SK-N-SH (cell line): Measurements from ENCODE around the gene DLG3. TPM values are rescaled to one million over a fixed set of nuclear protein-coding genes. Genes with fewer than 3 reads are reported as not detected.

Source experiments
- CTCF ChIA-PET: fragments of 300-600, 350-600 bp; formaldehyde crosslinking; extraction: SDS; loops from one replicate; lab custom pipeline; 2021; lab: Yijun Ruan, JAX
- POLR2A ChIA-PET: fragments of 350-600 bp; sonication (Branson Sonifier 250); formaldehyde crosslinking; extraction: SDS; loops from one replicate; lab custom pipeline; 2020; ENCODE audit warnings: antibody characterized with exemption, inconsistent platforms; lab: Yijun Ruan, JAX
- DNase-seq: peaks from one replicate; pipeline ENCODE4 v3.0.0; 2012
- H2AFZ ChIP-seq: fragments of 200-600 bp; sonication (generic); 2 replicates; pipeline ENCODE4 v1.8.1; 2016; ENCODE audit warnings: antibody characterized with exemption, mild to moderate bottlenecking, low read depth
- H3F3A ChIP-seq: fragments of 200-600 bp; sonication (generic); replicated peaks from 2 replicates; pipeline ENCODE3; 2016; ENCODE audit warnings: antibody characterized with exemption, mild to moderate bottlenecking; ENCODE audit not compliant: insufficient read depth
- H3K27ac ChIP-seq, 2 experiments: fragments of 200-500 bp in 1 of 2; fragments of 200-600 bp in 1 of 2; sonication (Bioruptor generic) in 1 of 2; sonication (generic), shearing (Covaris generic) in 1 of 2; 2 replicates each; pipeline versions ENCODE4 v1.5.1 to v1.6.1; 2014 to 2016; ENCODE audit warnings: low read depth in 2 of 2, inconsistent platforms in 1 of 2, low read length in 1 of 2, mild to moderate bottlenecking in 1 of 2, mixed read lengths in 1 of 2
- H3K27me3 ChIP-seq: fragments of 200-600 bp; sonication (generic), shearing (Covaris generic); 2 replicates; pipeline ENCODE4 v1.6.1; 2016; ENCODE audit warnings: mixed run types; ENCODE audit not compliant: insufficient read depth
- H3K36me3 ChIP-seq, 2 experiments: fragments of 200-500 bp in 1 of 2; fragments of 200-600 bp in 1 of 2; sonication (Bioruptor generic) in 1 of 2; sonication (generic) in 1 of 2; replicated peaks in 1 of 2; 2 replicates each; pipeline versions ENCODE3 to v1.5.1; 2014 to 2016; ENCODE audit warnings: low read length in 1 of 2, mild to moderate bottlenecking in 1 of 2; ENCODE audit not compliant: insufficient read depth in 2 of 2, control insufficient read depth in 1 of 2
- H3K4me1 ChIP-seq, 2 experiments: fragments of 200-500 bp in 1 of 2; fragments of 200-600 bp in 1 of 2; sonication (Bioruptor generic) in 1 of 2; sonication (generic), shearing (Covaris generic) in 1 of 2; 2 replicates each; pipeline versions ENCODE4 v1.5.1 to v1.6.1; 2014 to 2016; ENCODE audit warnings: low read depth in 1 of 2, low read length in 1 of 2, mixed run types in 1 of 2; ENCODE audit not compliant: insufficient read depth in 2 of 2, control insufficient read depth in 1 of 2
- H3K4me2 ChIP-seq: fragments of 200-600 bp; sonication (generic), shearing (Covaris generic); 2 replicates; pipeline ENCODE4 v1.6.1; 2017; ENCODE audit warnings: mixed run types
- H3K4me3 ChIP-seq, 2 experiments: fragments of 200-500 bp in 1 of 2; fragments of 200-600 bp in 1 of 2; sonication (Bioruptor generic) in 1 of 2; sonication (generic), shearing (Covaris generic) in 1 of 2; 2 replicates each; pipeline versions ENCODE4 v1.5.1 to v1.8.1; 2014 to 2016; ENCODE audit warnings: low read depth in 2 of 2, inconsistent platforms in 1 of 2, low read length in 1 of 2, mild to moderate bottlenecking in 1 of 2, mixed read lengths in 1 of 2, moderate library complexity in 1 of 2
- H3K79me2 ChIP-seq: fragments of 200-600 bp; sonication (generic); 2 replicates; pipeline ENCODE4 v1.8.1; 2017; ENCODE audit warnings: mild to moderate bottlenecking; ENCODE audit not compliant: insufficient read depth
- H3K9ac ChIP-seq: fragments of 200-600 bp; sonication (generic); 2 replicates; pipeline ENCODE4 v1.6.1; 2017; ENCODE audit warnings: mixed run types
- H3K9me2 ChIP-seq: fragments of 200-600 bp; sonication (generic); 2 replicates; pipeline ENCODE4 v1.6.1; 2017; ENCODE audit warnings: mixed run types
- H3K9me3 ChIP-seq: fragments of 200-600 bp; sonication (generic); 2 replicates; pipeline ENCODE4 v1.6.1; 2017; ENCODE audit warnings: mixed run types, mild to moderate bottlenecking, moderate library complexity
- H4K20me1 ChIP-seq: fragments of 200-600 bp; sonication (generic); 2 replicates; pipeline ENCODE4 v1.6.1; 2017; ENCODE audit warnings: mild to moderate bottlenecking, mixed run types; ENCODE audit not compliant: insufficient read depth
- CTCF ChIP-seq: fragments of 200-600 bp; sonication (generic); IDR thresholded peaks from 2 replicates; pipeline ENCODE4 v1.6.1; 2017; ENCODE audit warnings: antibody characterized with exemption, mild to moderate bottlenecking, moderate library complexity
- FOXJ3 ChIP-seq: sonication (generic); formaldehyde crosslinking; IDR thresholded peaks from 2 replicates; pipeline ENCODE4 v1.5.1; 2020; ENCODE audit warnings: mild to moderate bottlenecking, missing genetic modification reagents
- RAD21 ChIP-seq: IDR thresholded peaks from 2 replicates; pipeline ENCODE4 v1.6.1; 2012; ENCODE audit warnings: mild to moderate bottlenecking, low read length
- REST ChIP-seq: IDR thresholded peaks from 2 replicates; pipeline ENCODE4 v1.6.1; 2012; ENCODE audit warnings: mild to moderate bottlenecking, low read depth, low read length, moderate library complexity
- SMC3 ChIP-seq: IDR thresholded peaks from 2 replicates; pipeline ENCODE4 v1.6.1; 2012; ENCODE audit warnings: low read depth, low read length, improper control_type of control experiment
- ZBTB33 ChIP-seq: IDR thresholded peaks from 2 replicates; pipeline ENCODE4 v1.4.0; 2012; ENCODE audit warnings: low read depth, borderline replicate concordance
- WGBS: methylation state at CpG from one replicate; pipeline ENCODE4 v1.1.6; 2017; ENCODE audit warnings: low lambda C conversion rate; 5-methylcytosine and 5-hydroxymethylcytosine counted together
- polyA plus RNA-seq, 3 experiments: library from polyadenylated mRNA; depleted of rRNA; stranded (reverse); fragments of >200 nt; gene quantifications; 2 replicates each; pipeline ENCODE4 v1.2.3, GENCODE V29; 2012

The DLG3 gene
- polyA plus RNA-seq, 1 of the 3 experiments (the other 2 are of a cell fraction), result 11.7 TPM

GRCh38 chrX:70432936-70433847 is 11.4 kb upstream of the DLG3 start (continued):
- no peak for TF ChIP-seq REST
- TF ChIP-seq FOXJ3 (CRISPR knock-in tag), result no peak
- TF ChIP-seq, all 33 proteins: peak for 0

- H3K4me1 ChIP-seq, result peaks cover 0 to 8% of the 10 kb centered on the region in 2 experiments; a peak in 1 of 4 replicates
- peak; percentile 53 for TF ChIP-seq RAD21
- TF ChIP-seq SMC3, result peak; percentile 63
- TF ChIP-seq CTCF, result peak; percentile 63
- no peak for TF ChIP-seq ZBTB33
- TF ChIP-seq, all 33 proteins: peak for 3
- DNase-seq, result peak; percentile 79
- WGBS, result 17% methylated on average over 17 of the region's 37 CpGs
- Histone ChIP-seq H3K36me3 (no peaks in the 10 kb centered on the region), H3F3A (no peaks in the 10 kb centered on the region), H3K4me2 (peak overlapping the region; percentile 78), H3K27me3 (no peaks in the 10 kb centered on the region), H3K9me3 (no peaks in the 10 kb centered on the region), H2AFZ (peak overlapping the region; percentile 94), H3K27ac (peak overlapping the region; percentile 70 to 84), H3K79me2 (no peaks in the 10 kb centered on the region), H3K4me3 (peak overlapping the region; percentile 64 to 81), H3K9ac (peak overlapping the region; percentile 78), H4K20me1 (no peaks in the 10 kb centered on the region), H3K9me2 (no peaks in the 10 kb centered on the region)
- POLR2A ChIA-PET, result no interaction called here
- CTCF ChIA-PET, result interaction anchor here (0.8 to 3.9 kb wide), 4 partner anchors 9 to 96 kb away, joined by 3 to 23 read pairs (median 8); partner anchors contain the start of gene DLG3
Observed at GRCh38 chrX:70433848-70434351, 10.7 kb upstream of the DLG3 start.
